Hematopoietic multipotent progenitor cell treated with erythropoietin and hydrocortisone succinate and interleukin-3 and kit ligand, for 17 days (in vitro differentiated cells): ENCODE results near the gene MAPK9.

Experiments
- DNase-seq: peaks from one replicate; pipeline ENCODE4 v3.0.0-alpha.2; 2015; ENCODE audit warnings: low spot score

MAPK9 gene

GRCh38 chr5:180294913-180295555 is 3.2 kb upstream of the MAPK9 start:
- no peak for DNase-seq

- no peak for DNase-seq
Observed at GRCh38 chr5:180294411-180294810, 2.5 kb upstream of the MAPK9 start.

- no peak for DNase-seq
Observed at GRCh38 chr5:180291234-180291940, 496 bp downstream of the MAPK9 start.

- DNase-seq, result no peak
Observed at GRCh38 chr5:180290568-180291233, 1.2 kb downstream of the MAPK9 start.

- no peak for DNase-seq
Observed at GRCh38 chr5:180289966-180290365, 1.9 kb downstream of the MAPK9 start.

- no peak for DNase-seq
Observed at GRCh38 chr5:180289433-180289832, 2.5 kb downstream of the MAPK9 start.

GRCh38 chr5:180287868-180288267 is 4.0 kb downstream of the MAPK9 start:
- DNase-seq, result no peak

GRCh38 chr5:180287404-180287803 is 4.5 kb downstream of the MAPK9 start:
- no peak for DNase-seq

- DNase-seq, result no peak
Observed at GRCh38 chr5:180284149-180284548, 7.7 kb downstream of the MAPK9 start.

GRCh38 chr5:180283026-180283615 is 8.8 kb downstream of the MAPK9 start:
- no peak for DNase-seq

GRCh38 chr5:180282281-180282680 is 9.6 kb downstream of the MAPK9 start:
- DNase-seq, result no peak

- no peak for DNase-seq
Observed at GRCh38 chr5:180281706-180282105, 10.2 kb downstream of the MAPK9 start.

- DNase-seq, result no peak
Observed at GRCh38 chr5:180274695-180275094, 17.2 kb downstream of the MAPK9 start.

GRCh38 chr5:180271221-180271620 is 20.7 kb downstream of the MAPK9 start:
- no peak for DNase-seq

GRCh38 chr5:180259260-180259611 is 32.6 kb downstream of the MAPK9 start:
- DNase-seq, result no peak

GRCh38 chr5:180253036-180253824 is 38.7 kb downstream of the MAPK9 start:
- no peak for DNase-seq

GRCh38 chr5:180251887-180252286 is 40.0 kb downstream of the MAPK9 start:
- DNase-seq, result no peak

GRCh38 chr5:180251141-180251540 is 40.7 kb downstream of the MAPK9 start:
- DNase-seq, result no peak

- no peak for DNase-seq
Observed at GRCh38 chr5:180250329-180250728, 41.6 kb downstream of the MAPK9 start.

- DNase-seq, result no peak
Observed at GRCh38 chr5:180241600-180241999, 50.3 kb downstream of the MAPK9 start.

GRCh38 chr5:180238631-180239030 is 53.3 kb downstream of the MAPK9 start:
- no peak for DNase-seq

- DNase-seq, result no peak
Observed at GRCh38 chr5:180235846-180236245, 56.0 kb downstream of the MAPK9 start.
